Endothelial cell of umbilical vein (primary cell): Measurements from ENCODE around the gene ITPR1. TPM values are rescaled to one million over a fixed set of nuclear protein-coding genes. Genes with fewer than 3 reads are reported as not detected.

Experiments used
- BruUV-seq: library from RNA; stranded (reverse); fragments of 400-500 nt; replicated peaks from 2 replicates; lab custom pipeline; 2021; lab: Mats Ljungman, UMichigan
- CTCF ChIA-PET: fragments of 300-600, 350-600 bp; sonication (Branson Sonifier 250); formaldehyde crosslinking; loops from one replicate; lab custom pipeline; 2021; ENCODE audit warnings: antibody characterized with exemption, inconsistent platforms; lab: Charles Lee
- POLR2A ChIA-PET: fragments of 300-600, 350-600 bp; sonication (Branson Sonifier 250); formaldehyde crosslinking; loops from one replicate; lab custom pipeline; 2021; ENCODE audit warnings: antibody characterized with exemption, inconsistent platforms; lab: Charles Lee
- DNase-seq: peaks from one replicate; pipeline ENCODE4 v3.0.0-alpha.2; 2011; ENCODE audit warnings: low read depth, low spot score
- FAIRE-seq: peaks from 2 replicates; lab custom pipeline; 2011; peaks lifted over from hg19 to GRCh38; lab: Jason Lieb, UNC
- H2AFZ ChIP-seq: 2 replicates; pipeline ENCODE4 v1.6.0; 2012; ENCODE audit warnings: low read depth, low read length, control low read depth, inconsistent platforms
- H3K27ac ChIP-seq: 2 replicates; pipeline ENCODE4 v1.5.1; 2011; ENCODE audit warnings: low read depth, mild to moderate bottlenecking, control low read depth, low read length, moderate library complexity; ENCODE audit not compliant: insufficient read depth
- H3K27me3 ChIP-seq, 2 experiments: 2 replicates each; pipeline versions ENCODE4 v1.6.0 to v1.6.1; 2011; ENCODE audit warnings: low read length in 2 of 2, mixed read lengths in 1 of 2; ENCODE audit not compliant: control insufficient read depth in 2 of 2, insufficient read depth in 2 of 2
- H3K36me3 ChIP-seq, 2 experiments: 2 replicates in 1 of 2; 3 replicates in 1 of 2; pipeline ENCODE4 v1.5.1; 2011; ENCODE audit warnings: low read length in 2 of 2, mild to moderate bottlenecking in 1 of 2, moderate library complexity in 1 of 2; ENCODE audit not compliant: control insufficient read depth in 2 of 2, insufficient read depth in 2 of 2; ENCODE audit errors: extremely low read depth in 1 of 2
- H3K4me1 ChIP-seq: 3 replicates; pipeline ENCODE4 v1.5.1; 2011; ENCODE audit warnings: mild to moderate bottlenecking, low read length; ENCODE audit not compliant: control insufficient read depth, insufficient read depth; ENCODE audit errors: extremely low read depth
- H3K4me2 ChIP-seq: 2 replicates; pipeline ENCODE4 v1.6.1; 2011; ENCODE audit warnings: low read length, control low read depth, mixed read lengths; ENCODE audit not compliant: insufficient read depth
- H3K4me3 ChIP-seq, 3 experiments: fragments of 200-600 bp in 1 of 3; sonication (generic), shearing (Covaris generic) in 1 of 3; replicated peaks in 1 of 3; 2 replicates each; pipeline ENCODE4 v1.5.1; 2011 to 2016; ENCODE audit warnings: control low read depth in 3 of 3, low read length in 3 of 3, mild to moderate bottlenecking in 2 of 3, inconsistent platforms in 1 of 3, low read depth in 1 of 3, moderate library complexity in 1 of 3; ENCODE audit not compliant: insufficient read depth in 1 of 3
- H3K79me2 ChIP-seq: 2 replicates; pipeline ENCODE4 v1.6.0; 2012; ENCODE audit warnings: low read length, inconsistent platforms; ENCODE audit not compliant: control insufficient read depth, insufficient read depth
- H3K9ac ChIP-seq: replicated peaks from 2 replicates; pipeline ENCODE3; 2011; ENCODE audit warnings: low read length, control low read depth; ENCODE audit not compliant: insufficient read depth; ENCODE audit errors: extremely low read depth
- H3K9me1 ChIP-seq: replicated peaks from 3 replicates; pipeline ENCODE4 v1.6.0; 2011; ENCODE audit warnings: mild to moderate bottlenecking, low read length; ENCODE audit not compliant: control insufficient read depth, insufficient read depth; ENCODE audit errors: extremely low read depth
- H3K9me3 ChIP-seq: replicated peaks from 2 replicates; pipeline ENCODE4 v1.5.1; 2012; ENCODE audit warnings: low read length, inconsistent platforms; ENCODE audit not compliant: control insufficient read depth, insufficient read depth
- H4K20me1 ChIP-seq: replicated peaks from 2 replicates; pipeline ENCODE3; 2011; ENCODE audit warnings: mild to moderate bottlenecking, low read length; ENCODE audit not compliant: control insufficient read depth, insufficient read depth; ENCODE audit errors: extremely low read depth
- CTCF ChIP-seq, 2 donors: IDR thresholded peaks; 1 replicate in 1 of 2; 2 replicates in 1 of 2; pipeline ENCODE4 v1.5.1; 2011; ENCODE audit warnings: low read length in 2 of 2, mild to moderate bottlenecking in 2 of 2, moderate library complexity in 2 of 2, control low read depth in 1 of 2, inconsistent platforms in 1 of 2, low read depth in 1 of 2; ENCODE audit not compliant: insufficient read depth in 1 of 2; ENCODE audit errors: extremely low read depth in 1 of 2
- EZH2 ChIP-seq: IDR thresholded peaks from 2 replicates; pipeline ENCODE4 v1.6.1; 2012; ENCODE audit warnings: borderline replicate concordance, low read depth, mild to moderate bottlenecking, moderate library complexity, low read length, inconsistent platforms; ENCODE audit not compliant: severe bottlenecking
- GATA2 ChIP-seq: IDR thresholded peaks from 2 replicates; pipeline ENCODE4 v1.7.0; 2011; ENCODE audit warnings: low read depth, mild to moderate bottlenecking, moderate library complexity, mixed read lengths, low read length; ENCODE audit not compliant: insufficient read length, insufficient read depth
- JUN ChIP-seq: IDR thresholded peaks from 2 replicates; pipeline ENCODE4 v1.6.1; 2011; ENCODE audit warnings: borderline replicate concordance, low read depth; ENCODE audit not compliant: insufficient read length, insufficient read depth
- MYC ChIP-seq: IDR thresholded peaks from one replicate; pipeline ENCODE4 v1.6.1; 2011; ENCODE audit warnings: mild to moderate bottlenecking, low read depth, low read length
- POLR2A ChIP-seq: IDR thresholded peaks from 2 replicates; pipeline ENCODE4 v1.6.1; 2012; ENCODE audit warnings: low read depth, mild to moderate bottlenecking, control low read depth, low read length
- POLR2AphosphoS5 ChIP-seq: IDR thresholded peaks from 2 replicates; pipeline ENCODE4 v1.6.1; 2012; ENCODE audit warnings: low read depth, mild to moderate bottlenecking, control low read depth, low read length, moderate library complexity; ENCODE audit not compliant: insufficient read depth
- dilution Hi-C: fragments of 300-500 bp; cut with MboI; formaldehyde crosslinking; loops from one replicate; pipeline ENCODE4 v1.15.0; 2019; ENCODE audit warnings: low sequenced_read_pairs; ENCODE audit not compliant: extremely low pct_ligation_motif_present
- intact Hi-C: fragments of 100-400 bp; cut with micrococcal nuclease; formaldehyde crosslinking; loops from one replicate; pipeline ENCODE4 v1.10.0; 2022
- polyA plus RNA-seq, 4 experiments: library from polyadenylated mRNA; depleted of rRNA in 3 of 4; stranded (reverse) in 3 of 4; unstranded in 1 of 4; fragments of >200 nt; gene quantifications; 2 replicates each; pipeline versions ENCODE4 v1.2.1 to v1.2.3, GENCODE V29; 2011 to 2012; ENCODE audit warnings: missing spikeins in 1 of 4
- total RNA-seq: library from RNA; stranded (reverse); gene quantifications from 2 replicates; pipeline ENCODE4 v1.2.3, GENCODE V29; 2021

Gene ITPR1
- total and polyA plus RNA-seq, 2 donors (not counting 3 experiments of a cell fraction or from before 2014, with no cell fraction given): 5.1 to 16.1 TPM

GRCh38 chr3:4729061-4729973 lies 236.2 kb downstream of the ITPR1 start:
- intact Hi-C loops: no loop called here

More at GRCh38 chr3:4729061-4729973, 236.2 kb downstream of the ITPR1 start:
- dilution Hi-C loops: no loop called here
- Histone ChIP-seq H3K4me3 (no peak overlapping the region), H3K9ac (no peak overlapping the region), H3K27ac (no peak overlapping the region), H4K20me1 (no peaks in the 10 kb centered on the region), H3K9me3 (no peaks in the 10 kb centered on the region), H3K4me1 (no peaks in the 10 kb centered on the region), H3K36me3 (no peaks in the 10 kb centered on the region), H3K79me2 (no peaks in the 10 kb centered on the region), H2AFZ (no peak overlapping the region), H3K9me1 (no peaks in the 10 kb centered on the region), H3K4me2 (no peak overlapping the region), H3K27me3 (no peaks in the 10 kb centered on the region)
- FAIRE-seq (no peak), DNase-seq (no peak)
- no TSS peak for BruUV-seq
- ChIA-PET POLR2A (interaction anchor here (0.7 kb wide), 1 partner anchor 1539 kb away, joined by 9 read pairs; no protein-coding TSS in a partner anchor), CTCF (interaction anchor here (0.6 to 1.7 kb wide), 7 partner anchors 8 to 316 kb away, joined by 3 to 7 read pairs (median 4); no protein-coding TSS in a partner anchor)
- TF ChIP-seq POLR2A (no peak), POLR2AphosphoS5 (no peak), GATA2 (no peak), EZH2 (no peak), MYC (no peak), CTCF (IDR thresholded peaks at IDR 0.05; ENCODE audit: extremely low read depth in 1 of 2, insufficient read depth in 1 of 2, low read depth in 1 of 2, low read length in 2 of 2) (no peak), JUN (no peak)
